GM21786 (cell line): ENCODE data around the gene TBC1D22A.
"Not testable (repeated sequence)": the region's sequence is repeated elsewhere in the genome, so short reads cannot be mapped to it uniquely, and the experiment has no call there.

Source experiments
- ATAC-seq: cut with Tn5 transposase; IDR thresholded peaks from one replicate; pipeline ENCODE4 v1.9.1; 2021; ENCODE audit not compliant: unreplicated experiment

TBC1D22A gene

DNA sequence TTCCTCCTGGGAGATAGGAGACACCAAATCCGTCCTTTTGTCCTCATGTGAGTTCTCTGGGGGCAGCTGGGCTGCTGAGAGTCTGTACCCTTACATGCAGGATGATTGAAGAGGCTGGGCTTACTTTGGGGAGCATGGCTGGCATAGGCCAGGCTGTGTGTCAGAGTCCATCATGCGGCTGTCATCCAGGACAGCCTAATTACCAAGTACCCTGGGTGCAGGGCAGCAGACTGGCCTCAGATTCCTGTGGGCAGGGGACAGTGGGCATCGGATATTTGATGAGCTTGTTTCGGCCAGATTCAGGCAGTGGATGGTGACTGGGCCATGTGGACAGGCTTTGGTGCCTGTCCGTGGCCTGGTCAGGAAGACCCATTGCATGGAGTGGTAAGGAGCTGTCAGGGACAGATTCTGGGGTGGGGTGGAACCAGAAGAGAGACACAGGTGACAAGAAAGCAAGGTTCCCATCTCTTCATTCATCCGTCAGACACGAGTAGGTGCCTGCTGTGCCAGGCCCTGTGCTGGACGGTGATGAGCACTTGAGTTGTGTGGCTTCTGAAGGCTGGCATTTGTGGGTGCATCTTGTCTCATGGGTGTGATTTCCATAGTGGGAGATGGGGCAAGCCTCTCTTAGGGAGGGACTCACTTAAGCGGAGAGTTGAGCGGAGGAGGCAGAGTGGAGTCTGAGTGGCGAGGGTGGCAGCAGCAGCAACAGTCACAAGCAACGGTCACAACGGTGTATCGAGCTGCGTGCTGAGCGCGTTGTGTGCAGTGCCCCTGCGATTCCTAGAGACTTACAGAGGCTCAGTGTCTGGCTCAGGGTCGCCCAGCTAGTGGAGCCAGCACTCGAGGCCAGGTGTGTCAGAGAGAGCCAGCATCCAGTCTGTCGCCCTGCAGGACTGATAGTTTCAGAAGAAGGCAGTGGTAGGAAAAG lies 48.7 kb downstream of the TBC1D22A start:
- no peak for ATAC-seq

DNA sequence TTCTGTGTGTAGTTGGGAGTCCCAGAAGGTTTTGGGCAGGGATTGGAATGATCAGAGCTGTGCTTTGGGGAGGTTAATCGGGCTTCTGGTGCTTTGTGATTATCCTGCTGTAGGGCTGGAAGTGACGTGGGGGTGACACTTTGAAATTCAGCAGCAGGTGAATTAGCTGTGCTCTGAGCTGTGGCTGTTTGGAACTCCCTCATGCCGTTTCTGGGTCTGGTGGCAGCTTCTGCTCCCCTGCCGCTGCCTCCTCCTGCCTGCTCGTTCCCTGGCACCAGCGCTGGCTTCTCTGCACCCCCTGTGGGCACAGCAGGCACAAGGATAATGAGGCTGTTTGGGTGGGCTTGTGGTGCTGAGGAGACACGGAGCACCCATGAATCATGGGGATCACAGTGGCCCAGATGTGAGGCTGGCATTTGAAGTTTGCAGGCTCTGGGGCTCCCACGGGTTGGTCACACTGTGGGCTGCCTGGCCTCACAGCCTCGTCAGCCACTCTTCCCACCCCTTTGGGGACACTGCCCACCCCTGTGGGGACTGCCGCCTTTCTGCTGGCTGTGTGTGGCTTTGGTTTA lies 49.7 kb downstream of the TBC1D22A start:
- no peak for ATAC-seq

DNA sequence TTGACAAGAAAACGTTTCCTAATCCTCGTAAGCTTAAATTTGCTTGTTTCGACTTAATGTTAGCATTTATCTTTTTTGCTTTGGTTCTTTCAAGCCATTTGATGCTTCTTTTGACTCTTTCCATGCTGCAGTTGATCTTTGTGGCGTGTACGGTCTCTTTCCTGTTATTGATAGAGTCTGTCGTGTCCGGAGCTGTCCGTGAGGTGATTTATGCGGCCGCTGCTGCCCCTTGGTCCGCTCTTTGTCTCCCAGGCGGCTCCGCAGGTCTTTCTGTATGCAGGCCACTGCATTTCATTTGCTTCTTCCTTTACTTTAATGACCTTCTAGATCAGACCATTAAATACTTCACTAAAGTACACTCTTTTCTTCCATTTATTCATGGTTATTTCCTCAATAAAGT lies 50.3 kb downstream of the TBC1D22A start:
- ATAC-seq = no peak

DNA sequence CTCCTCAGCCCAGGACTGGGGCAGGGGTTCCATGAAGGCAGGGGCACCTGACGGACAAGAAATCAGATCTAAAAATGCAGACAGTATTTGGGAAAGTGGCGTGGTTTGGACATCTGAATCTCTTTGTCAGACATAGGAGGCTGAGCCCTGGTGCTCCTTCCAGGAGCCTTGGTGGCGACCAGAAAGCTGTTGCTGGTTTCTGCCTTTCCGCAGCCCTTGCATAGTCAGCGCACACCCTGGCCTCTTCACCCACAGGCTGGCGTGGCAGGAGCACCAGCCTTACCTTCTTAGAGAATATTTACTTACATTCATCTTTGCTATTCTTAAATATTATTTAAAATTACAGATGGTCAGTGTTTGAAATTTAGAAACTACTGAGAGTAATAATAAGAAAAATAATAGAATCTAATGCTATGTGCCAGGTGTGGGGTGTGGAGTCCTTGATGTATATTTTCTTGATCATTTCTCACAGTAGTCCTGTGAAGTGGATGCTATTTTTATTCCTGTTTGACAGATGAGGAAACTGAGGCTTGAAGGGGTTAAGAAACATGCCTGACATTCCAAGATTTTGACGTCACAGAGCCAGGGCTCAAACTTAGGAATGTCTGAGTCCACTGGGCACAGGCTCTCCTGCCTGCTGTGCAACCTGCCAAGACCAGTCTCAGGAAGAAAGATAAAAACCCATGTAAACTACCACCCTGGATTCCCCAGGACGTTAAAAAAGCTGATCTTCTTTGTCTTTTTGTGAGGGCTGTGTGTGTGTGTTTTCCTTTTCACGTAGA lies 51.6 kb downstream of the TBC1D22A start:
- ATAC-seq = no peak

DNA sequence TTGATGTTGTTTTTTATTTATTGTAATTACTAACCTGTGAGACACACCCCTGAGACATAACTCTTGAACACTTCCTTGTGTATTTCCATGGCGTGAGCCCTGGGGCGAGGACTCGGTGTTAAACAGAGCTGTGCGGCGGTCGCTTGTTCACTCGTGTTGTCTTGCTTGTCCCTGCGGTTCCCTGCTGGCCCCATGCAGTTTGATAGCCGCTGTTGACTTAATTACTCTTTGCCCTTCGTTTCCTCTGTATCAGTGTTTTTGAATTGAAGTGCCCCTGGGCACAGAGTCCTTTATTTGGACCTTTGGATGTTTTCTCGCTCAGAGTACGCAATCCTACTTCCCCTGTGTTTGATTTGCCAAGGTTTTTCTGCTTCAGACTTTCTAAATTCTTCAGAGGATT lies 52.7 kb downstream of the TBC1D22A start:
- ATAC-seq = no peak

DNA sequence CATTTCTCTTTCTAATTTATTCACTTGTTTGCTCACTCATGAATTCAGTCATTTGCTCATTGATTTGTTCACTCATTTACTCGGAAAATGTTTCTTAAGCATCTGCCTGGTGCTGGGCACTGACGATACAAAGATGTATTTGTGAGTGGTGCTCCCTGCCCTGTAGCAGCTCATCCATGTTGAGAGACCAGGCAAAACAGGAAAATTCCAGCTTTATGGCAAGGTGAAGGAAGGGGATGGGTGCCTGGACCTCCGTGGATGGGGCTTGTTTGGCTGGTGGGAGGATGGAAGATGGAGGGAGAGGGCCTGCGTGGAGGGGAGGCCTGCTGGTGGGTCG lies 53.1 kb downstream of the TBC1D22A start:
- no peak for ATAC-seq

DNA sequence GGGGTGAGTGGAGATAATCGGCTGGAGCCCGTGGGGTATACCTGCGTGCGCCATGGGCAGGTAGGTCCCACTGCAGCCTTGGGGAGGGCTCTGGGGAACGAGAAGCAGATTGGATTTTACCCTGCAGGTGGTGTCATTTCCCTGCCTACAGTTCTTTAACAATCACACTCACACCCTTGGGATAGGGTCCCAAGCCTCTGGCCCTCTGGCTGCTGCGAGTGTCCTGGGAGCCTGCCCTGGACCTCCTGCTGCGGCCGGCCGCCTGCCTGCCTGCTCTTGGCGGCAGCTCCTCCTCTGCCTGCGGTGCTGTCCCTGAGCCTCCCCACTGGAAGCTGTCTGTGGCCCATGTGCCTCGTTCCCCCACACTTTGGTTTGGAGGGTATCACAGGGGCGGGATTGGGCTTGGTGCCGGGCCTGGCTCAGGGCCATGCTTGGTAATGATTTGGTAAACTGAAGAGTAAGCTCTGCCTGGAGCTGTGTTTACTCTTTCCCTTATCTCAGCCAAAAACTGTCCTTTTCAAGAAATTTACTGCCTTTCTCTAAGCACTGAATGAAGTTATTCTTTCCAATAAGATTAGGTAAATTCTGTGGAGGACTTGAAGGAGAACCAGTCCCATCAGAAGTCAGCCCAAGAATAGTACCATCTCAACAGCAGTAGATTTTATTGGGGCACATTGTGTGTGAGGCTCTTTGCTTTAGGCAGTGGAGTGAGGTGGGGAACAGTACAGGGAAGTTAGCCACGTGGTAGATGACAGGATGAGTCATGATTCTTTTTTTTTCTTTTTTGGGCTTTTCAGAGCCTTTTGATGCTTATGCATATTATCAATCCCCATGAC lies 53.7 kb downstream of the TBC1D22A start:
- ATAC-seq = no peak

DNA sequence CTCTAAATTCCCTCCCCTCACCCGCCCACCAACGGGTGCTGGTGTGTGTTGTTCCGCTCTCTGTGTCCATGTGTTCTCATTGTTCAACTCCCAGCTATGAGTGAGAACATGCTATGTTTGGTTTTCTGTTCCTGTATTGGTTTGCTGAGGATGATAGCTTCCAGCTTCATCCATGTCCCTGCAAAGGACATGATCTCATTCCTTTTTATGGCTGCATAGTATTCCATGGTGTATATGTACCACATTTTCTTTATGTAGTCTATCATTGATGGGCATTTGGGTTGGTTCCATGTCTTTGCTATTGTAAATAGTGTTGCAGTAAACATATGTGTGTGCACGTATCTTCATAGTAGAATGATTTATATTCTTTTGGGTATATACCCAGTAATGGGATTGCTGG lies 54.9 kb downstream of the TBC1D22A start:
- not testable (repeated sequence) for ATAC-seq

DNA sequence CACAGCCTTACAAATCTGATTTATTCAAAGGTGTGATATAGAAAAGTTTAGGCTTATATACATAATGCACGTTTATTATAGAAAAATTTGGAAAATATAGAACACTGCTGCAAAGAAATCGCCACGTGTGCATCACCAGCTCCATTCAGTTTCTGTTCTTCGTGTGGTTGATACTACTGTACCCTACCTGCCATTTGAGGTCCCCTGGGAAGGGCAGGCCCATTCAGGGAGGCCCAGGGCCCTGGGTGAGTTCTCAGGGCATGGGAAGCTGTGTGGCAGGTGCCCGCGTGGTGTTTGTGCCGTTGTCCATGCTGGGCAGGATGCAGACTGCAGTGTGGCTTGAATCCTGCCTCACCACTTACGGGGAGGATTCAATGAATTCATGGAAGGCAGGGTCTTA lies 60.8 kb downstream of the TBC1D22A start:
- ATAC-seq = no peak

DNA sequence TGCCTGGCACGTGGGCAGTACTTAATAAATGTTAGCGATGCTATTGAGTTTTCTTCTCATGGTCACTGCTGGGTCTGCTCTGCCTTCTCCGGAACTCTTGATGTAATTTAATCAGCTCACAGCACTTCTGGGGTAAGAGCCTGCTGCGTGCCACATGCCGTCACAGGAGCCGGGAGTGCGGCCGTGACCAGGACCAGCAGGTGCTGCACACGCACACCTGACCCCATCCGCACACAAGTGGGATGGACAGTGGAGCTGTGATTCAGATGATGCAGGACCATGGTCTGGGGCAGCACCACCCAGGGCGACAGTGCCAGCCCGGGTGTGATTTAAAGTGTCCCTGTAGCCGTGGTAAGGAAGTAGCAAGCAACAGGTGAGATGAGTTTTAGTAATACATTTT lies 61.2 kb downstream of the TBC1D22A start:
- no peak for ATAC-seq

DNA sequence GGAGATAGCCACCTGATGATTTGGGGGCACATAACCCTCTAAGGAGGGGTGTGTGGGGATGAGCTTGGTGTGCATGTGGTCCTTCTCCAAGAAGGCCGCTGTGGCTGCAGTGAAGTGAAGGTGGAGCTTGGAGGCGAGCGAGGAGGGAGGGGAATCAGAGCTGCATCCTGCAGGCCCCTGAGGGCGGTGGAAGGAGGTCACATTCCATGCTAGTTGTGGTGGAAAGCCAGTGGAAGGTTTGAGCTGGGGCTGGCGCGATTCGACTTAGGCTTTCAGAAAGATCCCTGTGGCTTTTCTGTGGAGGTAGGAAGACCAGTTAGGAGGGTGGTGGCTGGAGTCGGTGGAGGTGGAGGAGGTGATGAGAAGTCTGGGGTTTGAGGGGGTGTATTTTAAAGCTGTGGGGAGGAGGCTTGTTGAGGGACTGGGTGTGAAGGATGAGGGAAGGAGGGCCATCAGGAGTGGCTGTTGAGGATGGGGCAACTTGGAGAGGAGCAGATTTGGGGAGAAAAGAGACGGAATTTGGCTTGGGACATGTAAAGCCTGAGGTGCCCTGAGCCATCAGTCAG lies 62.0 kb downstream of the TBC1D22A start:
- no peak for ATAC-seq

DNA sequence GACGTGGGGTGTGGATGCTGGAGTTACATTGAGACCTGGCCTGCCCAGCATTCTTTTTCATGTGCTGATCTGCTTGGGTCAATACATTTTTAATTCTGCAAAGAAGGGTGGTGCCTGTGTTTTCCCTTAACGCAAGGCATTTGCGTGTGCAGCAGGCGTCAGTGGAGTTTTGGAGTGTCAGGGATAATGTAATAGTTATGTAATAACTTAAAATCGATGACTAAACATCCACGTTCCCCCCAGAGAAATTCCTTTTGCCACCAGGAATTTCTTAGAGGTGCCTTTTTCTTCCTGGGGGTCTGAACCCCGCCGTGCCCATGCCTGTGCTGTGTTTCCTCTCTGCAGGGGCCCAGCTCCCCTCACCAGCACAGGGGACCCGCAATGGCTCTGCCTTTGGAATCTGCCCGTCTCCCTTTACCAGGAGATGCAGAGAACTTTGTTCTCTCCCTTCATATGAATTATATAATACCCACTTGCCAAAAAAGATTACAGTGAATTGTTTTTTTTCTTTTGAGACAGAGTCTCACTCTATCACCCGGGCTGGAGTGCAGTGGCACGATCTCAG lies 62.6 kb downstream of the TBC1D22A start:
- ATAC-seq = no peak

DNA sequence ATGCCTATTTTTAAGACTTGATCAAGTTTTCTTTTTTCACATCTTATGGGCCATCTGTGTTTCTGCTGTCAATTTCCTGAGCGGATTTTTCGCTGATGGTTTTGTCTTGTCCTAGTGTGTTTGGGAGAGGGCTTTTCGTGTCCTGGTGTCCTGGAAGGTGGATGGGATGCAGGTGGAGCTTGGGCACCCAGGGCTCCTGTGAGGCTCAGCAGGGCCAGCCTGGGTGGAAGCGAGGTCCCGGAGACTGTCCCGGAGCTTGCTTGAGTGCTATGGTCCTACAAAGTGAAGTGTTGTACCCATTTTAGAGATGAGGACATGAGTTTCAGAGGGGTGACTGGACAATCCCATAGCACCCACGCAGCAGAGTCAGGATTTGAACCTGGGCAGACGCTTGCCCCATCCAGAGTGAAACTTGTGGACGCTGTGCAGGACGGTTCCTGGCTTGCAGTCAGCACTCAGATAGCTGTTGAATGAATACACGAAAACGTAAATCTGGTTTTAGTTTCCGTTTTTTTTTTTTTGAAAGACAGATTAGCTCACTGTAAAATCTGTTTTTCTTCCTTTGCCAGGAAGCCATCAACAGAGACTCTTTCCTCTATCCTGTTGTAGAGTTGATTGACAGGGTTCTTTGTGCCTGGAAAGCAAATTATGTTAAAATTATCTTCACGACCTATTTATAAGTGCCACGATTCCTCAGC lies 64.1 kb downstream of the TBC1D22A start:
- ATAC-seq = no peak

DNA sequence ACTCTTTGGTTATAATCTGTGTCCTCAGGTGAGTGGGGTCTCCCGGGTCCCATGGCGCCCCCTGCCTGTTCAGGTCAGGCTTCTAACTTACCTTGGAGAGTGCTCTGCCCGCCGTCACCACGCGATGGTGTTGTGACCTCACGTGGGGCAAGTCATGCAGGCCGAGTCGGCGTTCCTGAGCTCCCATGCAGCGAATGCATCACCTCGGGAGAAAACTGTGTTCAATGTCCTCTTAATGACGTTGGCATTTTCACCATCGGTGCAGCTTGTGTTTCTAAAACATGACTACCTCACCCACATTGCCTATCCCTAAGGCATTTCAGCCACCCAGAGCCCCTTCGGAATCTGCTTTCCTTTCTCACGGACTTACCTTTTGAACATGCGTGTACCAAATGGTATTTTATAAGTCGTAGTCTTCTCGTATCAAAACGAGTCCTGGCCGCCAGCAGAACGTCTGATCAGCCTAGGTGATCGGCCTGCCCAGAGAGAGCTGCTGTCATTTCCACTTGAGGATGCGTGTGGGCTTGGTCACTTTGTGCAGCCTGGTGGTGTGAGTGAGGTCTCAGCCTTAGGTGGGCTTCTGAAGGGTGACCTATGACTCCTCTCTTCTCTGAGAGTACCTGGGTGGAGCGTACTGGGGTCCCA lies 64.8 kb downstream of the TBC1D22A start:
- no peak for ATAC-seq

DNA sequence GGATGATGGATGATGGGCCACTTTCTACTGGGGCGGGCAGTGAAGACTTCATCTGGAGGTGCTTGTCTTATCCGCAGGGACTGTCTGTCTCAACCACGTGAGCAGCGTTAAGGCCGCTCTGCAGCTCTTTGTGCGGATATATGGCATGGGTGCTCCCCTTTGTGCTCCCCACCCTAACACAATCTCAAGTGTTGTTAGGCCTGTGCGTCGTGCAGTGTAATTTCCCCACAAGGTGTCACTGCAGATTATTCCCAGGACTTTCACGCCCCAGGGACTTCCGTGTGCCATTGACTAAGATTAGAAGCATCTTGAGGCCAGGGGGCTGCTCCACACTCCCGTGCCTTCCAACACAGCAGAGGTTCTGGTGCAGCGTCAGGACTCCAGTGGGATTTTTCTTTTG lies 65.3 kb downstream of the TBC1D22A start:
- no peak for ATAC-seq

DNA sequence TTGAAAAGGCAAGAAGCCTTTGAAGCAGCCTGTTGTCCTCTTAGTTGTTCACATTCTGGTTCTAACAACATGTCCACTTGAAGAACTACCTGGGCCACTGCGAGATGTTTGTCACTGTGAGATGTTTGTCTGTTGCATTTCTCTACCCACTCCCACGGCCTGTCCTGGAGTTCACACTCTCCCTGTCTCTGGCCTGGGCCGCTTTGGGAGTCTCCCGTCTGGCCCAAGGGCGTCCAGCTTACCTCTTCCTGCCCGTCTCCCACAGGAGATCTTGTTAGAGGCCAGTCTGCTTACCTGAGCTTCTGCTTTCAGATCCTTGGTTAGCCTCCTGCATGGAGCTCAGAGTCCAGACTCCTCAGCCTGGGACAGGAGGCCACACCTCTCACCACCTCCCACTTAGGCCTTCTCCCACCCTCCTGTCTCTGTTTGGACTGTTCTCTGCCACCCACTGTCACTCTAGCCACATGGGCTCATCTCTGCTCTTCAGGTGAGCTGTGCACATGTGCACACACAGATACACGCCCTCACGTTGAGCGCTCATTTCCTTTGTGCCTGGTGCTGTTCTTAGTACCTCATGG lies 66.0 kb downstream of the TBC1D22A start:
- ATAC-seq = no peak

DNA sequence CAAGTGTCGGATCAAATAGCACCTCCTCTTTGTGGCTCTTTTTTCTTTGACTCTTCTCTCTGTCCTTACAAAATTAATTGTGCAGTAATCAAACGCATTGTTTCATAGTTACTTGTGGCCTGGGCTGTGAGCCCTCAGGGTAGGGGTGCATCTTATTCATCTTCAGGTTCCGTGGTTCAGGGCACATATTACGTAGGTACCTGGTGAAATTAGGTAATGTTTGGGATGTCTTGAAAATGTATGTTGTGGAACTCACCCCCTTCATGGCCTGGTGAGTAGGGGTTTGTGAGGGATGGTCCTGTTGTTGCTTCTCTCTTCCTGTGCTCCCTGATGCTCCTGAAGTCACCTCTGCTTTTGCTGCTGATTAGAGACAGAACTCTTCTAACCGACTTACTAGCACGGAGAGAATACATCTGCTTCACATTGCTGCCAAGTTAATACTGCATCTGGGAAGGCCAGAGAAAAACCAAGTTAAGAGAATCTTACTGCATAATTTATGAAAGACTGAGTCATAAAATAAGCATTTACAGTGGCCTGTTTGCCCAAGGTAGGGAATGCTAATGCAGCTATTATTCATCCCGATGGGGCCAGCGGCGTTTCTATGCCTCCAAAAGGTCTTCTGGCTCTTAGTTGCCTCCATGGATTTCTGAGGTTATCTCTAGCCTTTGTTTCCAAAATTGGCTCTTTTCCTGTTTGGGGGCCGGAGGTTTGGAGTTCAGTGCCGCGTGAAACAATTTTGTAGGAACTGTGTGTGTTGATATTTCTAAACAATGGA lies 66.9 kb downstream of the TBC1D22A start:
- no peak for ATAC-seq
